Inflammatory macrophage treated with lipopolysaccharide for 1 hour (primary cell): ENCODE data around the gene NUDT21.

Experiments used
- DNase-seq, 2 donors: peaks; one replicate each; pipeline ENCODE4 v3.0.0-alpha.2; 2020 to 2022

Gene NUDT21

DNA sequence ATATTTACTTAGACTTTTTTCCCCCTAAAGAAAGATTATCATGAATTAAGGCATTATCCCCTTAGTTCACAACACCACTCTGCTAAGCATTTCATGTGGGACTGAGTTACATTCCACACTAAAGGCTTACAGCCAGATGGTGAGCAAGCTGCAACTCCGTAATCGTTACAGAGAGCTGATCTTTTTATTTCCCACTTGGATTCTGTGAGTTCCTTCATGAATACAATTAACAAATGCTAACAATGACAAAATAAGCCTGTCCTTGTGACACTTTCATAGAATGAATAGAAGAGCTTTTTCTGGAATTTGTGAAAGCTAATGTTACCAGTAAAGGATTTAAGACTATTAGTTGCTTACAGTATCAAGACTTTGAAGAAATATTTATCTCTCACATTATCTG, 9.0 kb upstream of the NUDT21 start:
- no peak for DNase-seq

DNA sequence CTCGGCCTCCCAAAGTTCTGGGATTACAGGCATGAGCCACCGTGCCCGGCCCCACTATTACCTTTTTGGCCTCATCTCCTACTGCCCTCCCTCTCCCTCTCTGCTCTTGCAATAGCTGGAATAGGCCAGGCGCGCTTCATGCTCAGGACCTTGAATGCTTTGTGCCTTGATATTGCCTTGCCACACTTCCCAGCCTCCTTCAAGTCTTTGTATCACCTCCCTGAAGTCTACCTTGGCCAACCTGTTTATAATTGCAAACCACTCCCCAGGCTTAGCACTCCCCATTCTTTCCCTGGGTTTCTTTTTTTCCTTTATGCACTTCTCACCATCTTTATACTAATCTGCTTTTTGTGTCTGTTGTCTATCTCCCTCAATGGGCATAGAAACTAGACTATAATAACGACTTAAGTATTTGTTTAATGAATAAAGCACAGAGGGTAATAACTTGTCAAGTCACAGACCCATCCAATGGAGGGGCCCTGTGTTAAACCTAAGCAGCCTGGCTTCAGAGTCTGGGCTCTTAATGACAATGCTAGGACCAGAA, 6.9 kb upstream of the NUDT21 start:
- DNase-seq: no peak

DNA sequence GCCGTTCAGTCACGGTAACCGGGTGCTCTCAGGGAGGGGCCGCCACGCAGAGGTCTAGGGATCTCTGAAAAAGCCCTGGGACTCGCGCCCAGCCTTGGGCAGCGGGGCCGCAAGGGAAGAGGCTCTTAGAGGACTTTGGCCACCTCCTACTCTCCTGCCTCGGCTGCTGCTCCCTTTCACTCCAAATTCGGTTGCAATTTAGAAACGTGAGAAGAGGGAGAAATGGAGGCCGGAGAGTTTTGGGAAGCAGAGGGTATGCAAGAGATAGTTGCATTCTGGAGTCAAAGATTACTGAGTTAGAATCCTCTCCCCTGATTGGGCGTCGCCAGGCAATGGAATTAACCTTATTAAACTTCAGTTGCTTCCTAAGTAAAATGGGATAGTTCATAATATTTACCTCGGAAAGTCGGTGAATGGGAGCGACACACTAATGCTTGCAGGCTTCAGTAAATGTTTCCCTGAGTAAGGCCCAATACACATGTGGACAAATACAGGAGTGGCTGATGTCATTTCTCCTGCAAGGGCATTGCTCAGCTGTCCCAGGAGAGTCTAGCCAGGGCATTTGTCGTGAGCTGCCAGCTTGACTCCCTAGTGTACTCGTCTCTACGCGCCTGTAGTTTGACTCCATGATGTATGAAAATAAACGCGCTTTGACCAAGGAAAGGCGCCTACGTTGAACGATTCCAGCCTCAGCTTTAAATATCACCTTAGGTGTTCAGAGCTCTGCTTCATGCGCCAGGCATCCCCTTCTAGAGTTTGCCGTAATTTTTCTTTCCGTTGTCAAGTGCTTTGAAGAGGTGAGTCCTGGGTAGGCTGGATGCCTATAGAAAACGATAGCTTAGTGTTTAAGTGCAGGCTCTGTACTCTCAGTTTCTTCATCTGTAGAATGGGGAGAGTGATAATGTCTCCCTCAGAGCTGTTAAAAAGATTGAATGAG, 889 bp upstream of the NUDT21 start:
- DNase-seq: peak; percentile 18 to 33

DNA sequence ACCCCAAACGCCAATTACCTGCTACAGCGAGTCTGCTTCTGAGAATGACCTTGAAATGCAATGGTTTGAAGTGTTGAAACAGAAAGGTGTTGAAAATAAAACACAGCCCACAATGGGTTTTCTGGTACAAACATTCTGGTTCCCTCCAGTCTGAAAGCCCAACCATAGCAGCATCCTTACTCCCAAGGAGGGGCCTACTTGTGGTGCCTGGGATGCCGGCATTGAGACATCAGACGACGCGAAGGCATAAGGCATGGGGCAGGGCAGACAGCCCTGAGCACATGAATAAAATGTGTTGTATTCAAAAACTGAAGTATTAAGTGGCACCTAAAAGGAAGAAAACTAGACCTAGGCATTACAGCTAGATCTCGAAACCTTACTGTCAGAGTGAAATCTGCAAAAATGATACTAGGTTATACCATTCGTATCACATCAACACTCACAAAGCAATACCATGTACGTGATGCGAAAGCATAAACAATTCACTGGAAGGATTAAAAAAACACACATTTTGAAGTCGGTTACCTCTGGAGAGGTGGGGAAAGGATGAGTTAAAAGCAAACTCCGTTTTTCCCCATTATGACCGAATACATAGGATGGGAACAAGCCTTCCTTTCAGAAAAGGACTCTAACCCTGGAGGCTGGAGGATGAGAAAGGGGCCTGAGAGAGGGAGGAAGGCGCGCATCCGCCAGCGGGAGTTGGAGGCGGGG, 702 bp downstream of the NUDT21 start:
- peak in 1 of 2 donors; percentile 18 for DNase-seq

DNA sequence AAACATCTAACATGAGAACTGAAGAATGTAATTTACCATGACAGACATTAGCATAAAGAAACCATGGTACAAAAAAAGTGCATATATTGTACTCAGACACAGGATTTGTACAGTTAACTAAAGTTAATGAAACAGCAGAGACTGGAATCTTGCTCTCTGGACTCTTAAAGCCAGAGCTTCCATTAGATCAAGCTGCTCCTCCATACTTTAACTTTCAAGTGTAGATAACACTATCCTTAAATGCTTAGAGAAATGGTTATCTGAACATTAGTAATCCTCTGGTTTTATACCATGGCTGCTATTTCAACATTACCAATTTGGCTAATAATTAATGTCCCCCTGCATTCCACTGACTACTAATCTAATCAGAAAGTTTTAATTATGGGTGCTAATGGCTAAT, 3.1 kb downstream of the NUDT21 start:
- DNase-seq: no peak

DNA sequence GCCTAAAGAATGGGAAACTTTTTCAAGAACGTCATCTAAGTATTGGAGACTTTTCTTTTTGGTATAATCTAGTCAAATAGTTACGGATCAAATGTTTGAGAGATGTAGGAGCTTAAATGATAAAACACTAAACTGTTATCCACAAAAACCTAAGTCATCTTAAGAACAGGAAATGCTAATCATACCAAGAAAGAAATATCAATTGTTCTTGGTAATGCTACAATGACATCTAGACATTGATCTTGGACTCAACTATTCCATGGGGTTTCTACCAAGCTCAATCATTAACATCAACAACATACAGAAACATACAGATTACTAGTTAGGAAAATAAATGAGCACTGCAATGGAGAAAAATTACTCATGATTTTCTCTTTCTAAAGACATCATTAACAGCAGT, 3.8 kb downstream of the NUDT21 start:
- DNase-seq: no peak

DNA sequence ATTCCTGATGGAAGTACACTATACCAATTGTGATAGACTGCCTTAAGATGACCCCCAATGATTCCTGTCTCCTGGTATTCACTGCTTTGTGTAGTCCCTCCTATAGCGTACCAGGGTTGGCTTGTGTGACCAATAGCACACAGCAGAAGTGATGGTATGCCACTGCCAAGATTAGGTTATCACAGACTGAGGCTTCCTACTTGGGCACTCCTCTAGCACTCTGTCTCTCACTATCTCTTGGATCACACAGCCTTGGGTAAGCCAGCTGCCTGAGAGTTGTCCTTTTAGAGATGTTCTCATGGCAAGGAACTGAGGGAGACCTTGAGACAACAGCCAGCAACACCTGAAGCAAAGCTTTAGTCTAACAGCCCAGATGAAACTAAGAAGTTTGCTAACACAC, 13.1 kb downstream of the NUDT21 start:
- no peak for DNase-seq

DNA sequence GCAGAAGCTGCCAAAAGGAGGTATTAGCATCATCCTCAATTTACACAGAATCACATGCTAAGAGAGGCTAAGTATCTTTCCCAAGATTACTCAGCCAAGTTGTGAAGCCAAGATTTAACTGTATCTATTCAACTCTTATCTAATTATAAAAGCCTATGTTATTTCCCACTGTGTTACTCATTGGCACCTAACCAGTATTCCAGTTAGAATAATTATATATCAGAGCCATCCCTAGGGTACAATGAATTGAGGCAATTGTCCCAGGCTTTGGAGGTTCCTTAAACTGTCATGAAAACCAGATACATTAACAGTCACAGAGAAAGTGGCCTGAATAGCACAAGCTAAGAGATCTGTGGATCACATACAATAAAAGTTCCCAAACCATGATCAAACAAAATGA, 14.9 kb downstream of the NUDT21 start:
- peak in 1 of 2 donors; percentile 44 for DNase-seq

DNA sequence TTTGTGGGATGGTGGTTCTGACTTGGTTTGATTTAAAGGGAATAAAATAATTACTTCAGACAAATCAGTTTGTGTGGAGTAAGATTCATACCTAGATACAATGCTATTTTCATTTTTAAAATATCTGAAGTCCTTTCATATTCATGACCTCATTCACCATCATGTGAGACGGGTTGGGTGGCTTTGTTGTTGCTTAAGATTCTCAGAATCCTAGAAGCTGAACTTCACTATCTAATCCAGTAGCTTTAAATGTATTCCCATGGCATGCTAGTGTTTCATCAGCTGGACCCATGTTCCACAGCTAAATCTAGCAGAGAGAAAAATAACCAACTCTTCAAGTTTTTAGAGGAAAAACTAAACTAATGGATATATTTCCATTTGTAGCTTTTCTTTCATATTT, 23.0 kb downstream of the NUDT21 start:
- peak; percentile 66 to 82 for DNase-seq

DNA sequence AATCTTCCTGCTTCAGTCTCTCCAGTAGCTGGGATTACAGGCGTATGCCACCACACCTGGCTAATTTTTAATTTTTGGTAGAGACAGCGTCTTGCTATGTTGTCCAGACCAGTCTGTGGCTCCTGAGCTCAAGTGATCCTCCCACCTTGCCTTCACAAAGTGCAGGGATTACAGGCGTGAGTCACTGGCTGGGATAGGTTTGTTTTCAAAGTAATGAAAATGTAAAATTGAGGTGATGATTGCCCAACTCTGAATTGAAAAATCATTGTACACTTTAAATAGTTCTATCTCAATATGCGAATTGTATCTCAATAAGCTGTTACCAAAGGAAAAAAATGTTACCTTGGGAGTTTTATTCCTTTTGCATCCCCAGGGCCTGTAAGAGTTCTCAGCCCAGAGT, 24.5 kb downstream of the NUDT21 start:
- DNase-seq: no peak

DNA sequence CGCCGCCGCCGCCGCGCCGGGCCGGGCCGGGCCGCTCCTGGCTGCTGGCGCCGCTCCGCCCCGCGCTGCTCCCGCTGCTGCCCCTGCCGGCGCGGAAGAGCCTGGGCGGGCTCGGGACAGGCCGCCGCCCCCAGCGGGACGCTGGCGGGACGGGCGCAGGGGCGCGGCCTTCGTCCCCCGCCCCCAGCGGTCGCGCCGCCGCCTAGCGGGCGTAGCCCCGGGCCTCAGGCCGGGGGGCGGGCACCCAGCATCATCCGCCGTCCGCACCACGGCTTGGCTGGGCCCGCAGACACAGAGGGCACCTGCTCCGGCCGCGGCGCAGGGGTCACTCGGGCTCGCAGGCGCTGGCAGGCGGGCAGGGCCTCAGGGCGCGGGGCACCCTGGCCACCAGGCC, 25.7 kb downstream of the NUDT21 start, which contains the start of gene AMFR:
AMFR (minus strand) TSS at position 107 of the 394 bp plus-strand sequence. CDS start 218 bp downstream, outside the sequence.
- peak; percentile 83 to 85 for DNase-seq

DNA sequence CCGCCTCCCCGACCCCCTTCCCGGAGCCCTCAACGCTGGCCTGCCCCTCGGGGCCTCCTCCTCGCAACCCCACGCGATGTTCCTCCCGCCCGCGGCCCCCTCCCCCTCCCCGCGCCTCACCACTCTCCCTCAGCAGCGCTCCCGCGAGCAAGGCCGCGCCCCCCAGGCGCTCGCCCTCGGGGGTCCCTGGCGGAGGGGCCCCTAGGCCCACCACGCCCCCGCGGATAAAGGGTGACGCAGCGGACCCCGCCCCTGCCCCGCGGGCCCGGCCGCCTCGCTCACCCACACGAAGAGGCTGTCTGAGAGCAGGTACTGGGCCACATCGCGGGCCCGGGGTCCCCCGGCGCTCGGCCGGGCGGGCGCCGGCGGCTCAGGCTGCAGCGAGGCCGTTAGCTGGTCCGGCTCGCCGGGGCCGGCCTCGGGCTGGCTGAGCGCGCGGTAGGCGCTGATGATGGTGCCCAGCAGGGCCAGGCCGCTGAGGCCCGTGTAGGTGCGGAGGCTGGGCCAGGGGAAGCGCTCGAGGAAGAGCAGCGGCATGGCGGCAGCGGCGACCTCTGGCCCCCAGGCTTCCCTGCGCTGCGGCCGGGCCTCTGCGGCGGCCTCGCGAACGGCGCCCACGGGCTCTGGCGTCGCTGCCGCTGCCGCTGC, 26.2 kb downstream of the NUDT21 start:
- DNase-seq: no peak

DNA sequence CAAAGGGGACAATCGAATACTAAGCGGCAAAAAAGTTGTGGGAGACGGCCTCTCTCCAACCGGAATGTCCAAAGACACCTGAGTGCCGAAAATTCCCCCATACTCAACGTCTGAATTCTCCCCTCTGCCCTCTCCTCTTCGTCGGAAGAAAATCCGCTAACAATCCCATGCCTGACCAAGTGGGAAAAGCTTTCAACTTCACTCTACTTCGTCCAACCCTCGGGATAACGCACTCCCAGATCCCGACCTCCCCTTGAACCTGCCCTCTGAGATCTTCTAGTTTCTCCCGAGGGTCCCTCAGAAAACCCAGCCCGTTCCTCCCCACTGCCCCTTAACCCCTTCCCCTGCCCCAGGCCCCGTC, 26.7 kb downstream of the NUDT21 start:
- DNase-seq: no peak

DNA sequence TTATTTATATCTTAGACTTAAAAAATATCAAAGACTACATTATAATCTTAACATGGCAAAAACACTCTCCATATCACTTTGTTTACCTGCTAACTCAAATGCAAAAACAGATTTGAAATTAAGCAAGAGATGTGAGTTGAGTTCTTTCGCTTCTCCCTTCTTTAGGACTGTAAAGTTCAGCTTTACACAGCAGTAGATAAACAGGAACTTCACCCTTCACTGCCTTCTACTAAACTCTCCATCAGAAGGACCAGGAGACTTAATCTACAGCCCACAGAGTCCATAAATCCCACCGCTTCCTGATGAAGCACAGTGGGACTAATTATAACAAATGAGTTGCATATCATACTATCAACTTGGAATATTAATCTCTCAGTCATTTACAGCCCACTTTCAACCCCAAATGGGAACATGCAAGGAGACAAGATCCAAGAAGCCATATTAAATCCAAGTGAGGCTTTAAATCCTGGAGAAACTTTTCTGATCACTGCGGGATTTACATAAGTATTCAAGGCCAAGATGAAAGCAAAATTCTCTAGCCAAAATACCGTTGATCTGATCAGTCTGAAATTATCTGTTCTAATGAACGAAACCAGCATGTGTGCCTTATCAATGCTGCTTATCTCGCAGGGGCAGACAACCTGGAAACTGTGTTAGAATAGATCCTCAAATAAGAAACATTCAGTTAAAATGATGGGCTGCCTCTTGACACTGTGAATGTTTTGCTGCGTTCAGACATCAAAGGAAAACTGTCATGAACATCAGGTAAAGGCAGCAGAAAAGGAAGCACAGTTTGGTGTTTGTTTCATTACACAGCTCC, 27.3 kb downstream of the NUDT21 start:
- peak; percentile 39 to 52 for DNase-seq

DNA sequence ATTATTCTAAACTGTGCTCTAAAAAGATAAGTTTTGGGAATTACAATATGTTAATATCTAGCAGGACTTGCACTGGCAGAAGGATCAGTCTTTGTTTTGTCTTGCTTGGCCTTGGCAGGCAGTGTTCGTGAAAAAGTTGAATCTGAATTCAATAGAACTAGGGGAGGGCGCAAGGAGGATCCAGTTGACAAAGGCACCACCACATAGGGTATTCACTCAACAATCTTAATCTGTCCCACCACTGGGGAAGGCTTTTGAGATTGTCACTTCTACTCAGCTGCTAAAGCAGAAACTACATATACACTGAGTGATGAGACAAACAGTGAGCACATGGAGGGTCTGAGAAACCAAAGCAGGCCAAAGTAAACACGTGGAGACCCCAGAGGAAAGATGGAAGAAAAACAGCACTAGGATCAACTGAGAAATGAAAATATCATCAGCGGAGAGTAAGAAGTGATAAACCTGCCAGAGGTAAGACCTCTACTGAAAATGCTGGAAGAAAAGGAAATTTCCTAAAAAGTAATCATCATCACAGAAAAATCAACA, 28.2 kb downstream of the NUDT21 start:
- no peak for DNase-seq

DNA sequence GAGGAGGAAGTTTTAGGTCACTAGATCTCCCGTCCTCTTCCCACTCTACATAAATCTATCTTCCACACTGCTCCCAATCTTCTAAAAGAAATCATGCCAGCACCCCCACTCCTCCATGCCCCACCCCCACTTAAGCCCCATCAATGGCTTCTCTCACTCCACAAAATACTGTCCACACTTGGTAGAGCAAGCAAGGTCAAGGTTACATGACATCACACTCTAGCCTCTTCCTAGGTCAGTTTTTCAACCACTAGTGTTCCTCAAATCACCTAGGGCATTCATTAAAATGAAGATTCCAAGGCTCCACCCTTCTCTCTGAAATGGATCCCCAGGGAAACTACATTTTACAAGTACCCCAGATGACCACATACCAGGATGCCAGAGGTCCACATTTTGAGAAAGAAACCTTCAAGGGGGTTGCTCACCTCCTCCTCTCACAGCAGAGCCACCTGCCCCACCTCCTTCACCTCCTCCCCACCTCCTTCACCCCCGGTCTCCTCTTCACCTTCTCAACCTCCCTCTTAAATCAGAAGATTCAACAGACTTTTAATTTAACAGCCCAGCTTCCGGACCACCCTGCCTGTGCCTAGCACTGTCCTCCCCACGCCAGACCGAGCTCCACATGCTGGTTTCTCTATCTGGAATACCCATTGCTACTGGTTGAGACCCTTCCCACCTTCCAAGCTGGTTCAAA, 29.0 kb downstream of the NUDT21 start:
- no peak for DNase-seq

DNA sequence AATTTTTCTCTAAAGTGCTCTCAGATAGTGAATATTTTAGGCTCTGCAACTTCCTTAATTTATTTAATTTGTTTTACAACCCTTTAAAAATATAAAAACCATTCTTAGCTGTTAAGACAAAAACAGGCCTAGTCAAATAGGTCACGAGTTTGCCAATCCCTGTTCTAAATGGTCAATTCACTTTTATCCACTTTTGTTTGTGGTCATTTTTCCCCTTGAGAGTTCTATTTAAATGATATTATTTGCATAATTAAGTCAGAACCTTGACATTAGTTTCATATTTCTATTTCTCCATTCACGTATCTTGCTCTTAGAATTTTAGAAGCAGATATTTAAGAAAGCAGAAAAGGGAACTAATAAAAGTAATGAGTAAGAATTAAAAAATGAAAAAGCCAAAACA, 29.8 kb downstream of the NUDT21 start:
- DNase-seq: peak in 1 of 2 donors; percentile 20

DNA sequence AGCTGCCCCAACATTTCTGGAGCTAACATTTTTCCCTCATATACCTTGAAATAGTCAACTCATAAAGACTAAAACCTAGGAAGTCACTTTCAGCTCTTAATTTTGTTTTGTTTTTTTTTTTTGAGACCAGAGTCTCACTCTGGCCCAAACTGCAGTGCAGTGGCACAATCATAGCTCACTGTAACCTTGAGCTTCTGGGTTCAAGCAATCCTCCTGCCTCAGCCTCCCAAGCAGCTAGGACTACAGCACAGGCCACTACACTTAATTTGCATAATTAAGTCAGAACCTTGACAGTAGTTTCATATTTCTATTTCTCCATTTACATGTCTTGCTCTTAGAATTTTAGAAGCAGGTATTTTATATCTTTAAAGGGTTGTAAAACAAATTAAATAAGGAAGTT, 30.5 kb downstream of the NUDT21 start:
- no peak for DNase-seq

DNA sequence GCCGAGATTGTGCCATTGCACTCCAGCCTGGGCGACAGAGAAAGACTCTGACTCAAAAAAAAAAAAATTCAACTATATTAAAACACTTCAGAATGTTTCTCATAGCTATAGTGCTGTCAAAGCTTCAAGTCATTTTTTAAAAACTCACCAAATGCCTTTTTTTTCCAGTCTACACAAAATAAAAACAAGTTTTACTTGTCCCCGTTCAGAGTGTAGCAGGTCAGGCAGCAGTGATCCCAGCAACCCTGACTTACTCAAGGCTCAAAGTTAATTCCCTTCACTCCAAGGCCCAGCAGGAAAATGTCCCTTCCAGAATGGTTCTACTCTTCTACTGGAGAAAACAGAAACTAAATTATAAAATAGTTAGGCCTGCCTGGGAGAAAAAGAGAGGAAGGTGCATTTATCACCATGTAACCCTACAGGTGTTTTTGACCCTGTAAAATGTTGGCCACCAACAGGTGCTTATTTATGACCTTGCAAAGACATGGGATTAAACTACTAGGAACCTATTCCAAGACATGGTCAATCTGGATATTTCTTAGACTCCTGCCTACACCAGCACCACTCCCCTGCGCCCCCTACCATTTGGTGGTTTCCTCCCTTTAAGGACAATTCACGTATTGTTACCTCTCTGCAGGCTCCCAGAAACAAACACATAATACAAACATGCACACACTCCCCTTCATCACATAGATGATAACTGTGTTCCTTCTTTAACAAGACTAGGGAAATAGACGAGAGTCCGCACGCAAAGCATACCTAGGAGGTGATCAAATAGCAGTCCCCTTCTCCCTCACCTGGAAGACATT, 31.2 kb downstream of the NUDT21 start:
- no peak for DNase-seq

DNA sequence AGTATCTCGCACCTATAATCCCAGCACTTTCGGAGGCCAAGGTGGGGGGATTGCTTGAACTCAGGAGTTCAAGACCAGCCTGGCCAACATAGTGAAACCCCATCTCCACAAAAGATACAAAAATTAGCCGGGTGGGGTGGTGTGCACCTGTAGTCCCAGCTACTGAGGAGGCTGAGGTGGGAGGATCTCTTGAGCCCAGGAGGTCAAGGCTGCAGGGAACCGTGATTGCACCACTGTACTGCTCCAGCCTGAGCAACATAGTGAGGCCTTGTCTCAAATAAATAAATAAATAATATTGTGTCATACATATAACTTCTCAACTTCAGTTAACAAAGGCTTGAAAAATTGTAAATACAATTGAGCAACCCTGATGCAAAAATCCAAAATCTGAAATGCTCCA, 34.0 kb downstream of the NUDT21 start:
- DNase-seq: no peak

DNA sequence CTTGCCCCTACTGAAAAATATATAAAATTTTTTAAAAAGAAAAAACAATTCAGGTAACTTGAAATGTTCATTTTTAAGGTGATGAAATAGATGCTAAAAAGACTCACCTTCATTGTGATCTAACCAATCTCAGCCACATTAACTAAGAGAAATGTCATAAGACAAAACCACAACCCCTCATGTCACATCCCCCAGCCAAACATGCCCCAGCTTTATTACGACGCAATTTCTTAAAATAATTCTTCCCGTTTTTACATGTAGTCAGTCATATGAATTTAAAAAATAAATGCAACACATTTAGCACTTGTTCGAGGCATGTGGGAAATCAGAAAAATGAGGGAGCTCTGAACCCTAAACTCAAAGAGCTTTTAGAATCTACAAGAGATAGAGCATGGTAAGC, 35.3 kb downstream of the NUDT21 start:
- peak; percentile 54 to 70 for DNase-seq
